Effector memory CD8-positive, alpha-beta T cell (primary cell): ENCODE results near the gene LATS2.
"Not testable (repeated sequence)": the region's sequence is repeated elsewhere in the genome, so short reads cannot be mapped to it uniquely, and the experiment has no call there.

ENCODE experiments used
- ATAC-seq: fragments of 150-1000 bp; cut with Tn5 transposase; replicated peaks from 2 replicates; pipeline ENCODE4 v1.10.0; 2021; ENCODE audit warnings: mild to moderate bottlenecking, moderate library complexity
- DNase-seq, 3 experiments: peaks; one replicate each; pipeline ENCODE4 v3.0.0; 2021
- H3K27ac Mint-ChIP-seq, 2 donors: one replicate each; pipeline ENCODE4 v1.8.0; 2022; ENCODE audit warnings: mild to moderate bottlenecking in 2 of 2, mixed read lengths in 2 of 2, moderate library complexity in 2 of 2
- H3K27me3 Mint-ChIP-seq, 2 donors: one replicate each; pipeline ENCODE4 v1.8.0; 2022; ENCODE audit warnings: mixed read lengths in 2 of 2
- H3K36me3 Mint-ChIP-seq: one replicate; pipeline ENCODE4 v1.8.0; 2022; ENCODE audit warnings: mild to moderate bottlenecking, moderate library complexity, mixed read lengths; ENCODE audit not compliant: insufficient read depth
- H3K4me1 Mint-ChIP-seq, 2 donors: one replicate each; pipeline ENCODE4 v1.8.0; 2022; ENCODE audit warnings: low read depth in 2 of 2, mixed read lengths in 2 of 2
- H3K4me3 Mint-ChIP-seq, 2 donors: one replicate each; pipeline ENCODE4 v1.8.0; 2022; ENCODE audit warnings: mild to moderate bottlenecking in 2 of 2, mixed read lengths in 2 of 2, moderate library complexity in 2 of 2
- H3K9me3 Mint-ChIP-seq, 2 donors: one replicate each; pipeline ENCODE4 v1.8.0; 2022; ENCODE audit warnings: mixed read lengths in 2 of 2

The LATS2 gene

GRCh38 chr13:20981370-20982095, 79.9 kb downstream of the LATS2 start:
- no peak overlapping the region for H3K4me3 Mint-ChIP-seq
- no peak overlapping the region for H3K27ac Mint-ChIP-seq
- ATAC-seq (no peak), DNase-seq (no peak)
- peaks cover 3 to 5% of the 10 kb centered on the region in 2 donors for H3K4me1 Mint-ChIP-seq
- no peaks in the 10 kb centered on the region for H3K9me3 Mint-ChIP-seq
- peaks cover 35% of the 10 kb centered on the region for H3K36me3 Mint-ChIP-seq
- no peaks in the 10 kb centered on the region for H3K27me3 Mint-ChIP-seq

- no peak overlapping the region for H3K27ac Mint-ChIP-seq
- H3K36me3 Mint-ChIP-seq, result peaks cover 35% of the 10 kb centered on the region
- ATAC-seq, result no peak
- no peaks in the 10 kb centered on the region for H3K27me3 Mint-ChIP-seq
- H3K4me3 Mint-ChIP-seq, result no peak overlapping the region
- no peak for DNase-seq
- H3K9me3 Mint-ChIP-seq, result no peaks in the 10 kb centered on the region
- peaks cover under 1% of the 10 kb centered on the region in 2 donors for H3K4me1 Mint-ChIP-seq
Observed at GRCh38 chr13:20980899-20981298, 80.5 kb downstream of the LATS2 start.

- DNase-seq, result no peak
- Mint-ChIP-seq H3K27me3 (no peaks in the 10 kb centered on the region), H3K36me3 (peaks cover 32% of the 10 kb centered on the region), H3K9me3 (no peaks in the 10 kb centered on the region), H3K4me3 (no peak overlapping the region), H3K4me1 (no peaks in the 10 kb centered on the region), H3K27ac (no peak overlapping the region)
- ATAC-seq, result no peak
Observed at GRCh38 chr13:20980430-20980829, 81.0 kb downstream of the LATS2 start.

- H3K9me3 Mint-ChIP-seq, result no peaks in the 10 kb centered on the region
- no peak overlapping the region for H3K4me3 Mint-ChIP-seq
- no peaks in the 10 kb centered on the region for H3K4me1 Mint-ChIP-seq
- DNase-seq (no peak), ATAC-seq (no peak)
- peaks cover 32% of the 10 kb centered on the region for H3K36me3 Mint-ChIP-seq
- H3K27ac Mint-ChIP-seq, result no peak overlapping the region
- no peaks in the 10 kb centered on the region for H3K27me3 Mint-ChIP-seq
Observed at GRCh38 chr13:20977394-20977793, 84.0 kb downstream of the LATS2 start.

- no peak overlapping the region for H3K27ac Mint-ChIP-seq
- H3K27me3 Mint-ChIP-seq, result no peaks in the 10 kb centered on the region
- peaks cover 26% of the 10 kb centered on the region for H3K36me3 Mint-ChIP-seq
Observed at GRCh38 chr13:20974981-20975585, 86.3 kb downstream of the LATS2 start.

GRCh38 chr13:20973886-20974425, 87.4 kb downstream of the LATS2 start:
- no peak overlapping the region for H3K27ac Mint-ChIP-seq
- no peaks in the 10 kb centered on the region for H3K9me3 Mint-ChIP-seq
- ATAC-seq (no peak), DNase-seq (no peak)
- no peaks in the 10 kb centered on the region for H3K27me3 Mint-ChIP-seq
- H3K36me3 Mint-ChIP-seq, result peaks cover 20% of the 10 kb centered on the region
- H3K4me1 Mint-ChIP-seq, result peaks cover 0 to 3% of the 10 kb centered on the region in 2 donors
- H3K4me3 Mint-ChIP-seq, result no peak overlapping the region

More at GRCh38 chr13:20974981-20975585, 86.3 kb downstream of the LATS2 start:
- ATAC-seq (no peak), DNase-seq (no peak)
- H3K4me1 Mint-ChIP-seq, result no peaks in the 10 kb centered on the region
- H3K4me3 Mint-ChIP-seq, result no peak overlapping the region
- H3K9me3 Mint-ChIP-seq, result no peaks in the 10 kb centered on the region

GRCh38 chr13:20972731-20973130, 88.7 kb downstream of the LATS2 start:
- ATAC-seq (no peak), DNase-seq (no peak)
- no peak overlapping the region for H3K27ac Mint-ChIP-seq
- H3K4me1 Mint-ChIP-seq, result peaks cover 0 to 6% of the 10 kb centered on the region in 2 donors
- H3K4me3 Mint-ChIP-seq, result no peak overlapping the region
- H3K9me3 Mint-ChIP-seq, result no peaks in the 10 kb centered on the region
- peaks cover 16% of the 10 kb centered on the region for H3K36me3 Mint-ChIP-seq
- H3K27me3 Mint-ChIP-seq, result no peaks in the 10 kb centered on the region

- Mint-ChIP-seq H3K36me3 (peaks cover 6% of the 10 kb centered on the region), H3K9me3 (no peaks in the 10 kb centered on the region), H3K27me3 (peaks cover 0 to 11% of the 10 kb centered on the region in 2 donors), H3K27ac (peak overlapping the region in 1 of 2 donors; percentile 13), H3K4me3 (no peak overlapping the region), H3K4me1 (peaks cover 0 to 6% of the 10 kb centered on the region in 2 donors)
- ATAC-seq (no peak), DNase-seq (no peak)
Observed at GRCh38 chr13:20969182-20969581, 92.2 kb downstream of the LATS2 start.

- no peaks in the 10 kb centered on the region for H3K9me3 Mint-ChIP-seq
- H3K4me3 Mint-ChIP-seq, result no peak overlapping the region
- H3K36me3 Mint-ChIP-seq, result peaks cover 6% of the 10 kb centered on the region
- no peak for ATAC-seq
- no peak for DNase-seq
- H3K27ac Mint-ChIP-seq, result peak overlapping the region; percentile 13 to 57
- peaks cover 0 to 11% of the 10 kb centered on the region in 2 donors for H3K27me3 Mint-ChIP-seq
- H3K4me1 Mint-ChIP-seq, result peaks cover 0 to 6% of the 10 kb centered on the region in 2 donors
Observed at GRCh38 chr13:20968745-20969144, 92.6 kb downstream of the LATS2 start.

GRCh38 chr13:20967340-20967739, 94.0 kb downstream of the LATS2 start:
- peaks cover 0 to 6% of the 10 kb centered on the region in 2 donors for H3K4me1 Mint-ChIP-seq

GRCh38 chr13:20964904-20965303, 96.5 kb downstream of the LATS2 start:
- Mint-ChIP-seq H3K36me3 (peaks cover 2% of the 10 kb centered on the region), H3K27ac (no peak overlapping the region), H3K9me3 (no peaks in the 10 kb centered on the region), H3K4me3 (no peak overlapping the region), H3K27me3 (peaks cover 19% of the 10 kb centered on the region in 2 donors), H3K4me1 (peaks cover 0 to 12% of the 10 kb centered on the region in 2 donors)
- ATAC-seq (no peak), DNase-seq (no peak)

More at GRCh38 chr13:20967340-20967739, 94.0 kb downstream of the LATS2 start:
- Mint-ChIP-seq H3K27ac (no peak overlapping the region), H3K9me3 (no peaks in the 10 kb centered on the region), H3K36me3 (peaks cover 3% of the 10 kb centered on the region), H3K4me3 (no peak overlapping the region), H3K27me3 (peaks cover 0 to 11% of the 10 kb centered on the region in 2 donors)
- DNase-seq (no peak), ATAC-seq (no peak)

GRCh38 chr13:20961663-20962062, 99.7 kb downstream of the LATS2 start:
- not testable (repeated sequence) for DNase-seq, ATAC-seq, H3K27ac Mint-ChIP-seq, H3K4me3 Mint-ChIP-seq, H3K9me3 Mint-ChIP-seq, H3K36me3 Mint-ChIP-seq, H3K4me1 Mint-ChIP-seq
- H3K27me3 Mint-ChIP-seq, result peaks cover 15 to 24% of the 10 kb centered on the region in 2 donors

GRCh38 chr13:20960663-20961309, 100.6 kb downstream of the LATS2 start:
- H3K36me3 Mint-ChIP-seq, result peaks cover 2% of the 10 kb centered on the region
- H3K9me3 Mint-ChIP-seq, result no peaks in the 10 kb centered on the region
- peaks cover 0 to 6% of the 10 kb centered on the region in 2 donors for H3K4me1 Mint-ChIP-seq
- no peak overlapping the region for H3K27ac Mint-ChIP-seq
- no peak overlapping the region for H3K4me3 Mint-ChIP-seq
- DNase-seq (no peak), ATAC-seq (no peak)
- peaks cover 14 to 33% of the 10 kb centered on the region in 2 donors for H3K27me3 Mint-ChIP-seq
